Fibroblast of skin of scalp (primary cell): ENCODE measurements around the gene LMO2.

Source experiments
- DNase-seq: peaks from one replicate; pipeline ENCODE4 v3.0.0-alpha.2; 2013

LMO2 gene

DNA sequence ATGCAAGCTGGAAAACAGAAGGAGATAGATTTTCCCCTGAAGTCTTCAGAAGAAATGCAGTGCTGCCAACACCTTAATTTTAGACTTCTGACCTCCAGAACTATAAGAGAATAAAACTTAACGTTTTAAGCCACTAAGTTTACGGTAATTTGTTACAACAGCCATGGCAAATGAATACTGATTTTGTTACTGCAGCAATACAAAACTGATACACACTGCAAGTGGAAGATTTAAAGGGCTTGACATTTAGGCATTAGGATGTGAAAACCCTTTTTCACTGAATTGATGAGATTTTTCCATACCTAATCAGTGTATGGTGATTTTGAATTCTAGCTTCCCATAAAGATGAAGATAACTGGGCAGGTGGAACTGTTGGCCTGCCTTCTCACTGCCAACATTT lies 22.1 kb upstream of the LMO2 start:
- no peak for DNase-seq

DNA sequence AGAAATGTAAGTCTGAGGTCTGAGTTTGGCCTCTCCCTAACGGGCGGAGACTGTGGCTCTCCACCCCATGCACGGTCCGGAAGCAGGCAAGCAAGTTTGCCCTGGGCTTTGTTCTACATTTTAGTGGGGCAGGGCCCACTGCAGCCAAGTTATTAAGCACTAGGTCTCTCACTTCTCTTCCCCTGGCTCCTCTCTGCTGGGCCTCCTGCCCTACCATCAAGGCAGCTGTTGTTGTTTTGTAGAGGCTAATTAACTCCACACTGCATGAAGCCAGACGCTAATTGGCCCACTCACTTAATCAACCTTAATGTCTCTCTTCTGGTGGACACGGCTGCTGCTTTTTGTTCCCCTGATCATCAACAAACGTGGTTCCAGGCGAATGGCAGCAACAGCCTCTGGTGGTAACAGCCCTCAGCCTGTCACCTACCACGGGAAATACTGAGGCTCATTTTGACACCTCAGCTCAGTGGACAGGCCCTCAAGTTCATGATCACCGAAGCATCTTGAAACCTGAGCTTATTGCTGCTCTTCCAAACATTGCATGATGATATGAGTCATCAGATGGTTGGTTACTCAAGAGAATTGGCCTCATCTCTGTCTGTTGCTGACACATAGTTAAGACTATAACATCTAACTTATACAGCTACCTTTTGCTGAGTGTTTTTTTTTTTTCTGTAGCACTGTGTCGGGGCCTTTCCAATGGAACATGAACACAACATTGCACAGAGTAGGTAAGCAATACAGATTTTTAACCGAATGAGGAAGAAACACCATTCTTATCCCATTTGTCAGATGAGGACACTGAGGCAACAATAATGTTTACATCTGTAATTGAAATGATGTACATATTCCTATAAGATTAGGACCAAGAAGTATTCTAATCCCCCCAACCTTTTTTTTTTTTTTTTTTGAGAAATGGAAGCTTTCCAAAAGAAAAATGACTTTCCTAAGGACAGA lies 20.8 kb upstream of the LMO2 start:
- DNase-seq = peak; percentile 89

DNA sequence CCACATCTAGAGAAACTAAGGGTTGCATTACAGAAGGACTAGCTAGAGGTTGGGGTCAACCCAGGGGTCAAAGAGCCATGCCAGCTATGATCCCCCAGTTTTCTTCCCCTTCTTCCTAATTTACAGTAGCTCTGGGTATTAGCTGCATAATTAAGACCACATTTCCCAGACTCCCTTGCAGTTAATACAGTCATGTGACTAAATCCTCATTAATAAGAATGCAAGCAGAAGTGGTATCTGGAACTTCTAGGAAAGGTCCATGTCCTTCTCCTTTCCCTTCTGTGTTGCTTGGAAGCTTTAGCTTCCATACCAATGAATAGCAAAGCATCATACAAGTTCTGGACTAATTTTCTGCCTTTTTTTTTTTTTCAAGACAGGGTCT lies 19.1 kb upstream of the LMO2 start:
- DNase-seq = no peak

DNA sequence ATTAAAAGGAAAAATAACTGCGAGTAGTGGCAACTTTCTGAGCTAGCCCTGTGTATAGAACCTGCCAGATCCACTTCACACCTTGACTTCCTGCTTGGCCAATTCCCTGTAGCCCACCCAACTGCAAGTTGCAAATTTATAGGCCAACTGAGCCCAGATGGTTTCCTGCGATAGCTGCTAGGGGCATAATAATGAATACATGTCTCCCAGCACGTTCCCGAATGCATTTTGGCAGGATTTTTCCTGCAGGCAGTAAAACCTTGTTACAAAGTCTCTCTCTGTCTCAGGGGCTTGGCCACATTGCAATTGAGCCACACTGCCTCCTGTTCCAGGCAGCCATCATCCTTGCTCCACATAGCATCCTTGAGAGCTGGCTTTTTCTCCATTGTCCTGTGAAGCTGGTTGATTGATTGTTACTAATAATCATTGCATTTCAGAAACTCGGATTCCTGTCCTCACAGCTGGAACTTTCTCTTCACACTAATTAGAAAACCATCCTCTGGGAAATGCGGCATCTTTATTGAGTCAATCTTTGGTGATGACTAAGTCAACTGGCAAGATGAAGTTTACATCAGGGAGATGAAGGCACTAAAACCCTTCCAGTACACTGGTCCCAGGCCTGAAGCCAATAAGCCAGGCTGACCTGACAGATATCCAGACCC lies 18.6 kb upstream of the LMO2 start:
- DNase-seq = peak; percentile 69

DNA sequence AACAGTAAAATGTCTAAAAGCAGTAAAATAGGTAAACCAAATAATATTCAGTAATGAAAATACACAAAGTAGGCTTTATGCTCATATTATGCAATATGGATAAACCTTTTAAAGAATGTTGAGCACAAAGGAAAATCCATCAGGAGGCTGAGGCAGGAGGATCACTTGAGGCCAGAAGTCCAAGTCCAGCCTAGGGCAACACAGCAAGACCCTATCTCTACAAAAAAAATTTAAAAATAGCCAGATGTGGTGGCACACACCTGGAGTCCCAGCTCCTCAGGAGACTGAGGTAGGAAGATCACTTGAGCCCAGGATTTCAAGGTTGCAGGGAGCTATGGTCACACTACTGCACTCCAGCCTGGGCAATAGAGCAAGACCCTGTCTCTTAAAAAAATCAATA lies 17.7 kb upstream of the LMO2 start:
- DNase-seq = no peak

DNA sequence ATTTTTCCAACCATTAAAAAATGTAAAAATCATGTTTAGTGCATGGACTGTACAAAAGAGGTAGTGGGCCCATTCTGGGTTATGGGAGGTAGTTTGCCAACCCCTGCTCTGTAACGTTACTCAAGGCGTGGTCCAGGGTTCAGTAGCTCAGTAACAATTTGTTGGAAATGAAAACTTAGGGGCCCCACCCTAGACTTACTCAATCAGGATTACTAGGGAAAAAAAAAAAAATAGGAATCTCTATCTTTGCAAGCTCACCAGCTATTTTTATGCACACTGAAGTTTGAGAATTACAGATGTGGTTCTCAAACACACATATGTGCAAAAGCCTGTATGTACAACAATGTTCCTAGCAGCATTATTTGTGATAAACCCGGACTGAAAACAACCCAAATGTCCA lies 17.3 kb upstream of the LMO2 start:
- DNase-seq = no peak

DNA sequence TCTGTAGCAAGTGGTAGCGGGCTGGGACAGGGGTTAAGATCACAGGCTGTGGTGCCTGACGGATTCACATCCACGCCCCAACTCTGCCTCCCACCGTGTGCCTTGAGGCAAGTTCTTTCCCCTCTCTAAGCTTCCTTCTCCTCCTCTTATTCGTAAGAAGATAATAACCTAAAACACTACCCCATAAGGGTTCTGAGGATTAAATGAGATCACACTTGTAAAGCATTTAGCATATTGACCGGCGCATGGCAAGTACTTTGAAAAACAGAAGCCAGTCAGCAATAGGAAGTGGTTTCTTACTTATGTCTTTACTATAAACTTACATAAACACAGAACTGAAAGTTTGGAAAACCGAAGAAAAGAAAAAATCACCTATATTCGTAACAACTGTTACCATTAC lies 15.5 kb upstream of the LMO2 start:
- no peak for DNase-seq

DNA sequence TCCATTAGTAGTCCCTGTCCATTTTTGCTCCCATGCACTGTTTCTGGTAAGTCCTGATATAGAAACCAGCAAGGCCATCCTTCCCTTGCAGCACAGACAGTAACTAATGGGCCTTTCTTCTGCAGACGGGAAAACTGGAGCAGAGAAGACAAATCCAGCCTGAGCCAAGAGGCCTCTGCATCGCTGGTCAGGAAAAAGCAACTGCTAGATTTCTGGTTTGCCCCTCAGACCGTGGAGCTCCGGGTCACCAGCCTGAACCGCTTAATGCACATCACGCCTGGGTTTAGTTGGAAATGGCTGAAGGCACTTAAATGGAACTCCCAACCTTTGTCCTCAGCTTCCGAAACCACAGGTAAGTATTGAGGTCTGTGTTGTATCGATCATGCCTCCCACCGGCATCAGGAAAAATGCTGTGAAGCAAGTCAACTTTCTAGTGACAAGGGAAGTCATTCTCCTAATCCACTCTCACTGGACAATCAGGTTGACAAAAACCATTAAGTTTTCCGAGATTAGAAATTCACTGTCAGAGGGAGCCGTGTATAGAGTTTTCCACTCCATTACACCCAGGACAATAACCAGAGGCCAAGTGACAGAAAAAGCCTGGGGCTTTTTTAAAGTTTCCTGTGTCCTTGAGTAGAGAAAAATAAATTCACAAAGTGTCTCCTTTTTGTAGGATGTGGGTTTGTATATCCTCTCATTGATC lies 14.8 kb upstream of the LMO2 start:
- DNase-seq = no peak

DNA sequence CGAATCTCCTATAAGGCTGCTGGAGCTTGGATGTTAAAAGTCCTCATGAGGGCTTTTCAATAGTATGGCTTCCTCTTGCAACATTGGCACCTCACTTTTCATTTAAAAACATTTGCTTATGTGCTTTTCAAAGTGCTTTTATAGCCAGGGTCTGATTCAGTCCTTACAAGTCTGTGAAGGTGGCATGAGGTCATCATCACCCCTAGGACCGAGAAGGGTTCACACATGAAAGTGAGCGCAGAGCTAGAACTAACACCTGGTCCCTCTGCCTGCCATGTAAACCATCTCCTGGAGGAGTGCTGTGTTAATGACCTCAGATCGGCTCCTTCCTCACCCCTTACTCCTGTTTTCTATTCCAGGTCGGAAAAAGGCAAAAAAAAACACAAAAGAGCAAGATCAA lies 12.2 kb upstream of the LMO2 start:
- DNase-seq = no peak

DNA sequence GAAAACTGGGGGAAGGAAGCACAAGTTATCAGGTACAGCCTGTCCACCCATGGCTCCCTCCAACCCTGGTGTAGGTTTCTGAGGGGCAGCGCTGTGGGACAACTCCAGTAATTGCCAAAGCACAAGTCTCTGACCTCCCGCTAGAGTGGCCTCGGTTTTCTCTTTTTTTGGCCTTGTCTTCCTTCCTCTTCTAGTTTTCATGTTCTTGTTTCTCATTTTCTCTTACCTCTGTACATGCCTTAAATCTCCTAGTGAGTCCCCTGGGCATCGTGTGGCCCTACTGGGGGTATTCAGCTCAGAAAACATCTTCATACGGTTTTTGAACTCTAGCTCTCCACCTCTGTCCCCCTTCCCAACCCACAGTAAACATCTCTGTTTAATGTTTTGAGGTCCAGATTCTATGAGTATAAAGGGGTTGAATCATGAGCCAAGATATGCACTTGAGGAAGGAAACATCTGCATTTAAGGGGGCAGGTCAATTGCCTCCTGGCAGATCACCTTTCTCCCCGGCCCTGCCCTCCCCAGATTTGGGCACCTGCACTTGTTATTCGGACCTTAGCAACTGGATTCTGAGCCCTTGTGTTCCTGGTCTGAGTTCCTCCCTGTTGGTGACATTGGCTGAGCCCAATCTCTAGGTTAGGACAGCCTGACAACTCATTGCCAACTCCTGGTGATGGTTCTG lies 8.4 kb upstream of the LMO2 start:
- no peak for DNase-seq

DNA sequence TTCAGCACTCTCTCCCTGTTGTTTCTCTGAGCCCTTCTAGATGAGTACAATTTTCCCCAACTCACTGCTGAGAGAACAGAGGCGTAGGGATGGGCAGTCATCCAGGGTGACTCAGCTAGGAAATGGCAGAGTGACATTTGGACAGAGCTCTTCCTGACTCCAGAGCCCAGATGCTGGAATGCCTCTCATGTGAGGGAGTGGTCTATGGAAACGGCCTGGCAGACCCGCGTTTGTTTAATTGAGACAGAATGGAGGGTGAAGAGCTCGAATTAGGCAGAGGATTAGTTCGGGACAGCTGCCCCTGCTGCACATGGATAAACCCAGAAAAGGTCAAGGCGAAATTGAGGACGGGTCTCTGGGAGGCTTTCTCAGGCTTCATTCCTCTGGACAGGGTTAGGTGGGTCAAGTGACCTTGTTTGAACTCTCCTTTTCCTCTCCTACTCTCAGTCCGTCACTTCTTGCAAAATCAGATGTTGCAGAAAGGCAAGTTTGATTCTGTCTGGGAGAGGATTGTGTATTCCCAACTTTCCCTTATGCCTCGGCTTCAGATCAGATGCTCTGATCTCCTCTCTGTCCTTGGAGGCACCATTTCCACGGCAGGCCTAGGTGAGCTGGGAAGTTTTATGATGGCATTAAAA lies 7.6 kb upstream of the LMO2 start:
- DNase-seq = peak; percentile 83

DNA sequence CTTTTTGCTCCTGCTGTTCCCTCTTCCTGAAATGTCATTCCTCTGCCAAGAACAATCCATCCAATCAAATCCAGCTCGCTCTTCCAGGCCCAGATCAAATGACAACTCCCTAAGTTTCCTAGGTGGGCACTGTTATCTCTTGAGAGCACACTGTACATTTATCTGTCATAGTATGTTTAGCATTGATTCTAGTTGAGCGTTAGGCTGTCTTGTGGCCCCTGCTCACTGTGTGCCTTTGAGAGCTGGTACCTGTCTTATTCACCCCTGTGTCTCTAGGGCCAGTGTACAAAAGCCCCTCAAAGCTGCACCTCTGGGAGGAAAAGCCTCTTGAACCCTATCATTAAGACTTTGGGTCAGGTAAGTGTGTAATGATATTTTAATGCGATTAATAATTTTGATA lies 7.1 kb upstream of the LMO2 start:
- DNase-seq = no peak

DNA sequence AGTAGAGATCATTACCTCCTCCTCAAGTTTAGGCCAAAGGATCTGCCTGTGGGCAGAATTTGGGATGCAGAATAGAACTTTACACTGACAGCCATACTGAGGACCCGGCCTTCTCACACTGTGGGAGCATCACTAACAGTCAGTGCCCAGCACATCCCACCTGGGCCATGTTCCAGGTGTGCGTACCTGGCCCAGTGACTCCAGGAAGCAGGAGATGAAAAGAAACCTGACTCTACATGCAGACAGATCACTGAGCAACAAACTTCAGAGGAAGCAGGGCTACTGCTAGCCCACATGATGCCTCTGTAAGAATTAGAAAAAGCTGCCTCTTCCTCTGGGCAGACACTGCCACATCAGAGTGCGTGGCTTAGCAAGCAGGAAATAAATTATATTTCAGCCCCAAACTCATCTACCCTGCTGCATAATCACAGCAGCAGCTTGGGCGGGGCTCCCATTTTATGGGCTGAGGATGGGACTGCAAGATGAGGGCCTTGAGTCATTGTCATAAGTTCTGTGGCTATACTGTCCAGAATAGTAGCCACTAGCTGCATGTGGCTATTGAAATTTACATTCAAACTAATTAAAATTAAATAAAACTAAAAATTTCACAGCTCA lies 6.0 kb upstream of the LMO2 start:
- no peak for DNase-seq

DNA sequence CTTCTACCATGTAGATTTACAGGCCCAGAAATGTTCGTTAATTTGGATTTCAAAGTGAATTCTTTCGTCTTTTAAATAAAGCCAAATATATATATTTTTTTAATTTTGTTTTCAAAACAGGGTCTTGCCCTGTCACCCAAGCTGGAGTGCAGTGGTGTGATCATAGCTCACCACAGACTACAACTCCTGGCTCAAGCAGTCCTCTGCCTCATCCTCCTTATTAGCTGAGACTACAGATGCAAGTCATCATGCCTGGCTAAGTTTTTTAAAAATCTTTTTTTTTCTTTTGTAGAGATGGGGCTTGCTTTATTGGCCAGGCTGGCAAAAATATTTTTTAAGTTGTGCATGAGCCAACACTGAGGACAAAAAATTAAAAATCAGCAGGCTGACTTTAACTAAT lies 5.0 kb upstream of the LMO2 start:
- no peak for DNase-seq

DNA sequence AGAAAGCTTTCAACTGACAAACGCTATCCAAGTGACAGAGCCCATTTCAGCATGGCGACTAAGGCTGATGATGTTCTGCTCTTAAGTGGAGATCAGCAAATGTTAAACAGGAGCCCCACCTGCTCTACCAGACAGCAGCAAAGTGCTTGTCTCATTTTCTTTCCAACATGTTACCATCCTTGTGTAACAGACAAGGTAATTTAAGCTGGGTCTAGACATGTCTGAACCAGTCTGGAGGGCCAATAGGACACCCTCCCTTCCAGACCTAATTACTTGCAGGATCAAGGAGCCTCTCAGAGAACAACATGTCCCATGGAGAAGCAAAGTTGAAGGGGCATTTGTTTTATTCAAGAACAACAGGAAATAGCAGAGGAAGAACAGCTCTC lies 3.9 kb upstream of the LMO2 start:
- DNase-seq = no peak

DNA sequence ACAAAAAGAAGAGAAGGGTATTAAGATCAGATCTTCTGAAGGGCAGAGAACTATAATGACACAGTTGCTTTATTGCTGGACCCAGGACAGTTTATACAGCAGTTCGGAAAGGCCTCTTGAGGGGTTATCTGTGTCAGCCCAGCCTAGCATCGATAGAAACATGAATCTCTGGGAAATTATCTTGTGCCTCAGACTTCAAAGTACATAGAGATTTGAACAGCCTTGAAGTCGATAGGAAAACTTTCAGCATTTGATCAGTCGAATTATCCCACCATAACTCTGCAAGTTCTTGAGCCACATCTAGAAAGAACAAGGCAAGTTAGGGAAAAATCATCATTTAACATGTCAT lies 2.5 kb upstream of the LMO2 start:
- DNase-seq = no peak

DNA sequence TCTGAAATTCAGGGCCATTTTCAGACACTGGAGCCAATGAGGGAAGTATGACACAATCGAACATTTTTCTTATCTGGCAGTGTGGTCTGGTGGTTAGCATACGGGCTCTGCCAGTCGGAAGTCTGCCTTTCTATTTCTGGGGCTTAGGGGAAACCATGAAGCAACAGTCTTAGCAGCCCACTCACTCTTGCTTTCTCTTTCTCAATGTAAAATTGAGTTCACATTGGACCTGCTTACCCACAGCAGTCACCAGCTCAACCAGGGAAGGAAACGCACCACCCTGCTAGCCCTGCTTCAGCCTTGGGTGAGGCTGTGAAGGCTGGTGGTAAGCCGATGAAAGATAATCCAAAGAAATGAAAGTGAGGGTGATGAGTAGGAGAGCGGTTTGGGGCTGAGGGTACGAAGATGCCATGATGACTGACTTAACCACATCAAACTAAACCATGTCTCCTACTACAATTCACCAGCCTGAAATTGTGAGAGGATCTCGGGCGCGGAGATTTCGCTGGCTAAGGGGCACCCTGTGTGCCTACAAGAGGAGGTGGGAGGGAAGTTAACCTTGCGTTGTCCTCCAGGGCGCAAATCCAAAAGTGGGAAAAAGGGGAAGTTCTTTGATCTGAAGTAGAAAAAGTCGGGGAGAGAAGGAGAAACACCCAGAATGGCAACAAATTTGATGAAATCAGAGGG lies 2.0 kb upstream of the LMO2 start:
- no peak for DNase-seq

DNA sequence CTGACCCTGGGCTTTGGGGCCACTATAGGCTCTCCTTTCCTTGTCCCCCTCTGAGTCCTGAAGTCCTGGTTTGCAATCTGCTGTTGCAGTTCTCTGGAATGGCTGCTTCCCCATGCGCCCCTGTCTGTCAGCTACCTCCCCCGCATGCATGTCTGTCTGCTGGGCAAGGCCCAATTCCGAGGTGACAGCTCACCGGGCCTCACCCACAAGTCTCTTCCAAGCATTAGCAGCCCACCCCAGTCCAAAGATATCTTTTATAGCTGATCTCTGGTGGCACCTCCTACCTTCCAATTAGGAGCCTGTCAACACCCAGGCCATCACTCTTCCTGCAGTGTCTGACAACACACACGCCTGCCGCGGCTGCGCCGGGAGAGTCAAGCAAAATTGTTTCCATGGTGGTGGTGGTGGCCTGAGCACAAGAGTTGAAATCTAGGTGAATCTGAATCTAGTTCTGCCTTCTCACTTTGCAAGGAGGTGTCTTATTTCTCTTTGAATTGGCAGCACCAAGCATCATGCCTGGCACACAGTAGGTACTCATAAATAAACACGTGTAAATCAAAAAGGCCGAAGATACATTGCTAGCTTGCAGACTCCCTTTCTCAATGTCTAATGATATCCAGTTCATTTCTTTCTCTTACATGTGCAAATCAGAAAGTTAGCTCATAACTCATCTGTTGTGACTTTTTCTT lies 1.2 kb upstream of the LMO2 start:
- DNase-seq = peak; percentile 8

DNA sequence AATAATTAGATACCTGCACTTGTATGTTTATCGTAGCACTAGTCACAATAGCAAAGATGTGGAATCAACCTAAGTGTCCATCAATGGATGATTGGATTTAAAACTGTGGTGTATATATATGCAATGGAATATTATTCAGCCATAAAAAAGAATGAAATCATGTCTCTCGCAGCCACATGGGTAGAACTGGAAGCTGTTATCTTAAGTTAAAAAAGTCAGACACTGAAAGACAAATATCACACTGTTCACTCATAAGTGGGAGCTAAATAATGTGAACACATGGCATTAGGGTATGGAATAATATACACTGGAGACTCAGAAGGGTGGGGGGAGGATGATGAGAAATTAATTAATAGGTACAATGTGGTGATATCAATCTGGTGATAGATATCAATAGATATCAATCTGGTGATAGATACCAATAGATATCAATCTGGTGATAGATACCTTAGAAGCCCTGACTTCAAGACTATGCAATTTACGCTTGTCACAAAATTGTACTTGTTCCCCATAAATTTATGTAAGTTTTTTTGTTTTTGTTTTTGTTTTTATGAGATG lies 2.0 kb downstream of the LMO2 start:
- DNase-seq = no peak

DNA sequence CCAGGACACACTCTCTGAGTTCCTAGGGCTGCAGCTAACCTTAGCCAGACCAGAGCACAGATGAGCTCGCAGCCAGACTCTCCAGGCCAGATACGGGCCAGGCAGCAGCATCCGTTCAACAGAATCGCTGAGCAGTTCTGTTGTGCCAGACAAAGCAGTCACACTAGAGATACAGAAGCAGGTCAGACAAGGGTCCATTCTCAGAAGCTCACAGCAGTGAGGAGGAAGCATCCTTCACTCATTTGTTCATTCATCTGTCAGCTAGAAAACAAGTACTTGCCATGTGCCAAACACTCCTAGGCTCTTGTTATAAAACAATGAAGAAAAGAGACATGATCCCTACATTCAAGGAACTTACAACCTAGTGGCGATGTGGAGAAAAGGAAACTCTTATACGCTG lies 2.6 kb downstream of the LMO2 start:
- DNase-seq = no peak

DNA sequence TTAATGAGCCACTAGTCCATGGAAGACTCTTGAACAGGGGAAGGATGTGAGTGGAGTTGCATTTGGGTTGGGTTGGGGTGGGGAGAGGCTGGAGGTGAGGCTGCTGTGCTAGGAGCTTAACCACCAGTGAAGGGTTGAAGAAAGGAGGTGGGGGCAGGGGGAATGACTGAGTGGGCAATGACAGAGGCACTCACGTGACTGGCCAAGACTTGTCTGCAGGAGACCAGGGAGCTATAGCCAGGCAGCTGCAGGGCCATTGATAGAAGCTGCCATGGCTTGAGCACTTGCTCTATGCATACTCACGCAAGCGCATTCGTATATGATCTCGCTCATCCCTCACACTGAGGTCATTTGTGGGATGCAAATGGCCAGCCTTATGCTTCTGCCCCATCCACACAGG lies 4.0 kb downstream of the LMO2 start:
- DNase-seq = no peak
